Measurements from ENCODE around the gene HELLS. TPM values are rescaled to one million over a fixed set of nuclear protein-coding genes. Genes with fewer than 3 reads are reported as not detected.

Gene HELLS
- total and polyA plus RNA-seq, 2 donors (not counting 3 experiments of a cell fraction or from before 2014, with no cell fraction given), result 24.7 to 85.5 TPM

DNA sequence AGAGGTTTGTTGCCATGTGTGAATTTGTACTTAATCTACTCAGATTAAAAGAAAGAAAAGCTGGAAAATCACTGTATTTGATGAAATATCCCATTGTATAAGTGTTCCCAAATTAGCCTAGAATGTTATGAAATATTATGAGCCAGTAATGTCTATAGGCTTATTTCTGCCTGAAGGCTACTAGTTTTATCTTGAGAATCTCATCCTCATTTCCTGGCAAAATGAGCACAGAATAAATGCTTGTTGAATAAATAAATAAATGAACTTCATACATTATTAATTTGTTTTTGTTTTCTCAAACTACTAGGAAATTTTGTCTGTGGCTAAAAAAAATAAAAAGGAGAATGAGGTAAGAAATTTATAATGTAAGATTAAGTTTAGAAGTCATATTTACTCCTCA is 25.5 kb downstream of the HELLS start:
- Histone ChIP-seq H3K4me2 (ENCODE audit: insufficient read depth, low read length) (no peak overlapping the region), H3K9me1 (replicated peaks; ENCODE audit: control insufficient read depth, extremely low read depth, insufficient read depth, low read length) (no peaks in the 10 kb centered on the region), H3K27me3 (ENCODE audit: control insufficient read depth in 2 of 2, insufficient read depth in 2 of 2, low read length in 2 of 2) (no peaks in the 10 kb centered on the region), H3K79me2 (ENCODE audit: control insufficient read depth, insufficient read depth, low read length) (no peaks in the 10 kb centered on the region), H3K9ac (replicated peaks; ENCODE audit: extremely low read depth, insufficient read depth, low read length) (no peak overlapping the region), H3K9me3 (replicated peaks; ENCODE audit: control insufficient read depth, insufficient read depth, low read length) (no peaks in the 10 kb centered on the region), H3K4me1 (ENCODE audit: control insufficient read depth, extremely low read depth, insufficient read depth, low read length) (no peaks in the 10 kb centered on the region), H4K20me1 (replicated peaks; ENCODE audit: control insufficient read depth, extremely low read depth, insufficient read depth, low read length) (no peaks in the 10 kb centered on the region), H3K4me3 (replicated peaks in 1 of 3; ENCODE audit: insufficient read depth in 1 of 3, low read depth in 1 of 3, low read length in 3 of 3) (no peak overlapping the region), H3K27ac (ENCODE audit: insufficient read depth, low read depth, low read length) (no peak overlapping the region), H3K36me3 (ENCODE audit: control insufficient read depth in 2 of 2, extremely low read depth in 1 of 2, insufficient read depth in 2 of 2, low read length in 2 of 2) (peaks cover 0 to 10% of the 10 kb centered on the region in 2 experiments), H2AFZ (ENCODE audit: low read depth, low read length) (no peak overlapping the region)
- ChIA-PET CTCF (no interaction called here), POLR2A (no interaction called here)
- DNase-seq (ENCODE audit: low read depth, low spot score), result peak; percentile 14
- intact Hi-C loops (cut with micrococcal nuclease) (no loop called here), dilution Hi-C loops (cut with MboI; ENCODE audit: extremely low pct_ligation_motif_present, low sequenced_read_pairs) (no loop called here)
- TF ChIP-seq, protein P1, sequence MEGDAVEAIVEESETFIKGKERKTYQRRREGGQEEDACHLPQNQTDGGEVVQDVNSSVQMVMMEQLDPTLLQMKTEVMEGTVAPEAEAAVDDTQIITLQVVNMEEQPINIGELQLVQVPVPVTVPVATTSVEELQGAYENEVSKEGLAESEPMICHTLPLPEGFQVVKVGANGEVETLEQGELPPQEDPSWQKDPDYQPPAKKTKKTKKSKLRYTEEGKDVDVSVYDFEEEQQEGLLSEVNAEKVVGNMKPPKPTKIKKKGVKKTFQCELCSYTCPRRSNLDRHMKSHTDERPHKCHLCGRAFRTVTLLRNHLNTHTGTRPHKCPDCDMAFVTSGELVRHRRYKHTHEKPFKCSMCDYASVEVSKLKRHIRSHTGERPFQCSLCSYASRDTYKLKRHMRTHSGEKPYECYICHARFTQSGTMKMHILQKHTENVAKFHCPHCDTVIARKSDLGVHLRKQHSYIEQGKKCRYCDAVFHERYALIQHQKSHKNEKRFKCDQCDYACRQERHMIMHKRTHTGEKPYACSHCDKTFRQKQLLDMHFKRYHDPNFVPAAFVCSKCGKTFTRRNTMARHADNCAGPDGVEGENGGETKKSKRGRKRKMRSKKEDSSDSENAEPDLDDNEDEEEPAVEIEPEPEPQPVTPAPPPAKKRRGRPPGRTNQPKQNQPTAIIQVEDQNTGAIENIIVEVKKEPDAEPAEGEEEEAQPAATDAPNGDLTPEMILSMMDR (IDR thresholded peaks at IDR 0.05; ENCODE audit: extremely low read depth in 1 of 2, insufficient read depth in 1 of 2, low read depth in 1 of 2, low read length in 2 of 2), result no peak
- FAIRE-seq, result no peak
- BruUV-seq (replicated peaks), result no TSS peak

DNA sequence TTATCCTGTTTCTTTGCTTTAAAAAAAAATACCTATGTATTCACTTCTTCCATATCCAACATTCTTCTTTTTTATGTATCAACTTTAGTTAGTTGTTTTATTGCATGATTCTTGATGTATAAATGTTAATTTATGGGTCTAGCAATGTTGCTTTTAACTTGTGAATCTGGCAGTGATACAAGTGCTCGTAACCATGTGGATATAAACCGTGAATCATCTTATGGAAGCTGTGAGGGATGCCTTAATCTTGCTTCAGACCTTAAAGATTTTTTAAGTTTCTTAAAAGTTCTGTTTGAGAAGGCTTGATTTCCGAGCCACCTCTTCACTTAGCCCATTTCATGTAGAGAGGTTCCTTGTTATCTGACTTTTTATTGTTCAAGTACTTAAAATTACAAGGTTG is 25.9 kb downstream of the HELLS start:
- no peaks in the 10 kb centered on the region for H4K20me1 ChIP-seq (replicated peaks; ENCODE audit: control insufficient read depth, extremely low read depth, insufficient read depth, low read length)
- CTCF ChIA-PET, result no interaction called here
- DNase-seq (ENCODE audit: low read depth, low spot score), result no peak
- dilution Hi-C loops (cut with MboI; ENCODE audit: extremely low pct_ligation_motif_present, low sequenced_read_pairs) (no loop called here), intact Hi-C loops (cut with micrococcal nuclease) (no loop called here)
- H3K36me3 ChIP-seq (ENCODE audit: control insufficient read depth in 2 of 2, extremely low read depth in 1 of 2, insufficient read depth in 2 of 2, low read length in 2 of 2), result peaks cover 0 to 7% of the 10 kb centered on the region in 2 experiments
- TF ChIP-seq, protein P1 (IDR thresholded peaks at IDR 0.05; ENCODE audit: extremely low read depth in 1 of 2, insufficient read depth in 1 of 2, low read depth in 1 of 2, low read length in 2 of 2), result no peak
- TF ChIP-seq, protein P2, sequence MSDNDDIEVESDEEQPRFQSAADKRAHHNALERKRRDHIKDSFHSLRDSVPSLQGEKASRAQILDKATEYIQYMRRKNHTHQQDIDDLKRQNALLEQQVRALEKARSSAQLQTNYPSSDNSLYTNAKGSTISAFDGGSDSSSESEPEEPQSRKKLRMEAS (IDR thresholded peaks at IDR 0.05; ENCODE audit: insufficient read depth, insufficient read length), result no peak
- TF ChIP-seq POLR2AphosphoS5 (IDR thresholded peaks at IDR 0.05; ENCODE audit: insufficient read depth, low read depth, low read length), result no peak
- TF ChIP-seq EZH2 (IDR thresholded peaks at IDR 0.05; ENCODE audit: borderline replicate concordance, low read depth, low read length, severe bottlenecking), result no peak
- no peak for TF ChIP-seq GATA2 (IDR thresholded peaks at IDR 0.05; ENCODE audit: insufficient read depth, insufficient read length, low read depth, low read length)
- no peak for TF ChIP-seq JUN (IDR thresholded peaks at IDR 0.05; ENCODE audit: borderline replicate concordance, insufficient read depth, insufficient read length, low read depth)
- no peak for TF ChIP-seq POLR2A (IDR thresholded peaks at IDR 0.05; ENCODE audit: low read depth, low read length)
- no peak for TF ChIP-seq MYC (IDR thresholded peaks at IDR 0.05; ENCODE audit: low read depth, low read length)
- TF ChIP-seq FOS (IDR thresholded peaks at IDR 0.05; ENCODE audit: borderline replicate concordance, insufficient read depth, low read length), result no peak
- no peak overlapping the region for H3K9ac ChIP-seq (replicated peaks; ENCODE audit: extremely low read depth, insufficient read depth, low read length)
- no peak overlapping the region for H3K27ac ChIP-seq (ENCODE audit: insufficient read depth, low read depth, low read length)
- POLR2A ChIA-PET, result no interaction called here
- no peak overlapping the region for H3K4me2 ChIP-seq (ENCODE audit: insufficient read depth, low read length)
- FAIRE-seq, result no peak
- no peak overlapping the region for H2AFZ ChIP-seq (ENCODE audit: low read depth, low read length)
- no peaks in the 10 kb centered on the region for H3K79me2 ChIP-seq (ENCODE audit: control insufficient read depth, insufficient read depth, low read length)
- no peaks in the 10 kb centered on the region for H3K27me3 ChIP-seq (ENCODE audit: control insufficient read depth in 2 of 2, insufficient read depth in 2 of 2, low read length in 2 of 2)
- H3K9me3 ChIP-seq (replicated peaks; ENCODE audit: control insufficient read depth, insufficient read depth, low read length), result no peaks in the 10 kb centered on the region
- no TSS peak for BruUV-seq (replicated peaks)
- H3K4me3 ChIP-seq (replicated peaks in 1 of 3; ENCODE audit: insufficient read depth in 1 of 3, low read depth in 1 of 3, low read length in 3 of 3), result no peak overlapping the region
- no peaks in the 10 kb centered on the region for H3K9me1 ChIP-seq (replicated peaks; ENCODE audit: control insufficient read depth, extremely low read depth, insufficient read depth, low read length)
- no peaks in the 10 kb centered on the region for H3K4me1 ChIP-seq (ENCODE audit: control insufficient read depth, extremely low read depth, insufficient read depth, low read length)

Measured in endothelial cell of umbilical vein (primary cell).